MM.1S (cell line): ENCODE data around the gene PREX1.

Experiments used
- DNase-seq: peaks from one replicate; pipeline ENCODE4 v3.0.0-alpha.2; 2015
- H2AFZ ChIP-seq: fragments of 300-600 bp; sonication (generic); 2 replicates; pipeline ENCODE4 v1.6.0; 2016; ENCODE audit warnings: antibody characterized with exemption, low read length
- H3F3A ChIP-seq: fragments of 300-600 bp; sonication (generic); 2 replicates; pipeline ENCODE4 v1.6.1; 2016; ENCODE audit warnings: mild to moderate bottlenecking, antibody characterized with exemption, low read length, moderate library complexity, mixed read lengths; ENCODE audit not compliant: insufficient read depth
- H3K27ac ChIP-seq: fragments of 300-600 bp; sonication (generic); 2 replicates; pipeline ENCODE4 v1.5.1; 2016; ENCODE audit warnings: mild to moderate bottlenecking, low read length
- H3K27me3 ChIP-seq: fragments of 300-600 bp; sonication (generic); replicated peaks from 2 replicates; pipeline ENCODE4 v1.6.0; 2016; ENCODE audit warnings: low read length; ENCODE audit not compliant: insufficient read depth
- H3K36me3 ChIP-seq: fragments of 300-600 bp; sonication (generic); replicated peaks from 2 replicates; pipeline ENCODE4 v1.6.1; 2016; ENCODE audit warnings: mild to moderate bottlenecking, low read length, mixed read lengths; ENCODE audit not compliant: insufficient read depth
- H3K4me1 ChIP-seq: fragments of 300-600 bp; sonication (generic); 2 replicates; pipeline ENCODE4 v1.6.1; 2016; ENCODE audit warnings: low read length, mixed read lengths
- H3K4me2 ChIP-seq: fragments of 300-600 bp; sonication (generic); 2 replicates; pipeline ENCODE4 v1.6.0; 2016; ENCODE audit warnings: low read depth, low read length
- H3K4me3 ChIP-seq: fragments of 300-600 bp; sonication (generic); 2 replicates; pipeline ENCODE4 v1.5.1; 2016; ENCODE audit warnings: low read length, mixed read lengths
- H3K79me2 ChIP-seq: fragments of 300-600 bp; sonication (generic); 2 replicates; pipeline ENCODE4 v1.6.1; 2016; ENCODE audit warnings: mixed run types, low read length, mixed read lengths
- H3K9ac ChIP-seq: fragments of 300-600 bp; sonication (generic); 2 replicates; pipeline ENCODE4 v1.6.1; 2016; ENCODE audit warnings: low read length, mixed read lengths
- H3K9me2 ChIP-seq: fragments of 300-600 bp; sonication (generic); replicated peaks from 2 replicates; pipeline ENCODE4 v1.6.1; 2016; ENCODE audit warnings: mild to moderate bottlenecking, low read length, mixed read lengths; ENCODE audit not compliant: insufficient read depth
- H3K9me3 ChIP-seq: fragments of 300-600 bp; sonication (generic); replicated peaks from 2 replicates; pipeline ENCODE4 v1.6.1; 2016; ENCODE audit warnings: mild to moderate bottlenecking, low read length, mixed read lengths; ENCODE audit not compliant: insufficient read depth
- H4K20me1 ChIP-seq: fragments of 300-600 bp; sonication (generic); 2 replicates; pipeline ENCODE4 v1.6.1; 2016; ENCODE audit warnings: mild to moderate bottlenecking, low read length, moderate library complexity, mixed read lengths; ENCODE audit not compliant: insufficient read depth
- EZH2 ChIP-seq: fragments of 300-600 bp; sonication (generic); optimal IDR thresholded peaks from 2 replicates; pipeline ENCODE3; 2017; ENCODE audit warnings: low read depth, mild to moderate bottlenecking, antibody characterized with exemption, low read length, mixed read lengths
- EZH2phosphoT487 ChIP-seq: fragments of 300-600 bp; sonication (generic); IDR thresholded peaks from 2 replicates; pipeline ENCODE4 v1.6.1; 2018; ENCODE audit warnings: antibody characterized with exemption, low read length
- TF ChIP-seq, protein P1 (sequence below): fragments of 300-600 bp; sonication (generic); IDR thresholded peaks from 2 replicates; pipeline ENCODE4 v1.5.1; 2016; ENCODE audit warnings: antibody characterized with exemption, low read length, mixed read lengths

Gene PREX1

GRCh38 chr20:48788486-48789072 lies 39.2 kb downstream of the PREX1 start:
- no peak overlapping the region for H3K4me2 ChIP-seq
- no peak overlapping the region for H3K9ac ChIP-seq
- no peaks in the 10 kb centered on the region for H3F3A ChIP-seq

GRCh38 chr20:48787861-48788375 lies 39.9 kb downstream of the PREX1 start:
- no peak overlapping the region for H3K27ac ChIP-seq
- no peak for DNase-seq

More at GRCh38 chr20:48788486-48789072, 39.2 kb downstream of the PREX1 start:
- H4K20me1 ChIP-seq = no peaks in the 10 kb centered on the region
- TF ChIP-seq EZH2 (no peak), EZH2phosphoT487 (no peak)
- TF ChIP-seq, protein P1, sequence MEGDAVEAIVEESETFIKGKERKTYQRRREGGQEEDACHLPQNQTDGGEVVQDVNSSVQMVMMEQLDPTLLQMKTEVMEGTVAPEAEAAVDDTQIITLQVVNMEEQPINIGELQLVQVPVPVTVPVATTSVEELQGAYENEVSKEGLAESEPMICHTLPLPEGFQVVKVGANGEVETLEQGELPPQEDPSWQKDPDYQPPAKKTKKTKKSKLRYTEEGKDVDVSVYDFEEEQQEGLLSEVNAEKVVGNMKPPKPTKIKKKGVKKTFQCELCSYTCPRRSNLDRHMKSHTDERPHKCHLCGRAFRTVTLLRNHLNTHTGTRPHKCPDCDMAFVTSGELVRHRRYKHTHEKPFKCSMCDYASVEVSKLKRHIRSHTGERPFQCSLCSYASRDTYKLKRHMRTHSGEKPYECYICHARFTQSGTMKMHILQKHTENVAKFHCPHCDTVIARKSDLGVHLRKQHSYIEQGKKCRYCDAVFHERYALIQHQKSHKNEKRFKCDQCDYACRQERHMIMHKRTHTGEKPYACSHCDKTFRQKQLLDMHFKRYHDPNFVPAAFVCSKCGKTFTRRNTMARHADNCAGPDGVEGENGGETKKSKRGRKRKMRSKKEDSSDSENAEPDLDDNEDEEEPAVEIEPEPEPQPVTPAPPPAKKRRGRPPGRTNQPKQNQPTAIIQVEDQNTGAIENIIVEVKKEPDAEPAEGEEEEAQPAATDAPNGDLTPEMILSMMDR = no peak
- H3K36me3 ChIP-seq = no peaks in the 10 kb centered on the region
- no peaks in the 10 kb centered on the region for H3K79me2 ChIP-seq
- H3K9me2 ChIP-seq = no peaks in the 10 kb centered on the region
- no peaks in the 10 kb centered on the region for H3K4me1 ChIP-seq
- no peaks in the 10 kb centered on the region for H3K9me3 ChIP-seq
- DNase-seq = no peak
- H2AFZ ChIP-seq = no peak overlapping the region
- no peak overlapping the region for H3K27ac ChIP-seq
- H3K27me3 ChIP-seq = no peaks in the 10 kb centered on the region
- H3K4me3 ChIP-seq = no peak overlapping the region

DNA sequence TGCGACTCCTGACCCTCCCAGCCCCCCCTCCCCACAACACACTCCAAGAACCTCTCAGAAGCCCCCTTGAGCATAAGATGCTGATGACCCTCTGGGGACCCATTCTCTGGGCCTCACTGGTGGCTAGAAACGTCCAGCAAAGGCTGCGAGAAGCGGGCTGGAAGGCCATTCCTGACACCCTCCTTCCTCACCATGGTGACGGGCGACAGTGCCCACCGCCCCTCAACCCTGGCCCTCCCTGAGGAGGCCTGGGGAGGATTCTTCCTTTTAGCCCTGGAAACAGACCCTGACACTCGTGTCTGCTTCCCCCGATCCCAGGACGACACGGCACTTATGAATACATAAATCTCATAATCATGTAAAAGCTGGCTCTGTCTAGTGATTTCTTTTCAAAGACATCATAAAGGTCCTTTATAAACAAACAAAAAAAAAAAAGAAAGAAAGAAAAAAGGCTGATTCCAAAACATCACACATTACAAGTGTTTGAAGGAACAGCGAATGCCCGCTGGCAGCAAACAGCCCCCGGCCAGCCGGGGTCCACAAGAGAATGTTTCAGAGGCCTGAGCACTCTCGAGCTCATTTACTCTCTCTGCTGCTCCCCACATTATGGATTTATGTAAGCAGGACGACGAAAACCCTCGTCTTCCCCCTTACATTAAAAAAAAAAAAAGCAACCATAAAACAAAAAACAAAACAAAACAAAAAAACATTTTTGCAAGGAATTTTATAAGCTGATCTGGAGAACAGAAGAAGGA lies 40.7 kb downstream of the PREX1 start:
- H3K36me3 ChIP-seq = no peaks in the 10 kb centered on the region
- no peak overlapping the region for H3K9ac ChIP-seq
- TF ChIP-seq EZH2 (no peak), EZH2phosphoT487 (no peak)
- TF ChIP-seq, protein P1 = no peak
- no peaks in the 10 kb centered on the region for H3K4me1 ChIP-seq
- no peak overlapping the region for H3K27ac ChIP-seq
- H3K4me2 ChIP-seq = no peak overlapping the region
- no peak for DNase-seq
- H4K20me1 ChIP-seq = no peaks in the 10 kb centered on the region
- H2AFZ ChIP-seq = no peak overlapping the region
- H3K4me3 ChIP-seq = no peak overlapping the region
- H3F3A ChIP-seq = no peaks in the 10 kb centered on the region
- no peaks in the 10 kb centered on the region for H3K9me3 ChIP-seq
- no peaks in the 10 kb centered on the region for H3K79me2 ChIP-seq
- H3K27me3 ChIP-seq = no peaks in the 10 kb centered on the region
- no peaks in the 10 kb centered on the region for H3K9me2 ChIP-seq

More at GRCh38 chr20:48787861-48788375, 39.9 kb downstream of the PREX1 start:
- Histone ChIP-seq H2AFZ (no peak overlapping the region), H3K27me3 (no peaks in the 10 kb centered on the region), H3K9me3 (no peaks in the 10 kb centered on the region), H3F3A (no peaks in the 10 kb centered on the region), H3K79me2 (no peaks in the 10 kb centered on the region), H3K4me3 (no peak overlapping the region), H3K4me1 (no peaks in the 10 kb centered on the region), H3K9ac (no peak overlapping the region), H3K4me2 (no peak overlapping the region), H4K20me1 (no peaks in the 10 kb centered on the region), H3K36me3 (no peaks in the 10 kb centered on the region), H3K9me2 (no peaks in the 10 kb centered on the region)
- TF ChIP-seq EZH2phosphoT487 (no peak), EZH2 (no peak)
- TF ChIP-seq, protein P1 = no peak
